Effector memory CD4-positive, alpha-beta T cell (primary cell): ENCODE results near the gene ATP6AP2.
"Not testable (repeated sequence)": the region's sequence is repeated elsewhere in the genome, so short reads cannot be mapped to it uniquely, and the experiment has no call there.

Source experiments
- DNase-seq, 3 donors: peaks; one replicate each; pipeline ENCODE4 v3.0.0-alpha.2; 2020
- H3K27ac ChIP-seq: 2 replicates; pipeline ENCODE4 v1.7.0; 2013; ENCODE audit warnings: mild to moderate bottlenecking, low read length, moderate library complexity; ENCODE audit not compliant: insufficient read depth, poor library complexity, severe bottlenecking
- H3K27me3 ChIP-seq: replicated peaks from 2 replicates; pipeline ENCODE4 v1.7.0; 2013; ENCODE audit warnings: mild to moderate bottlenecking, low read length; ENCODE audit not compliant: insufficient read depth, control insufficient read depth, poor library complexity, severe bottlenecking
- H3K36me3 ChIP-seq: 2 replicates; pipeline ENCODE4 v1.7.0; 2013; ENCODE audit warnings: mild to moderate bottlenecking, low read length, moderate library complexity; ENCODE audit not compliant: control insufficient read depth, insufficient read depth
- H3K4me1 ChIP-seq: 2 replicates; pipeline ENCODE4 v1.7.0; 2013; ENCODE audit warnings: low read length, mild to moderate bottlenecking; ENCODE audit not compliant: control insufficient read depth, insufficient read depth, poor library complexity, severe bottlenecking
- H3K4me3 ChIP-seq: 2 replicates; pipeline ENCODE4 v1.7.0; 2013; ENCODE audit warnings: low read length, low read depth, mild to moderate bottlenecking; ENCODE audit not compliant: insufficient read depth, poor library complexity, severe bottlenecking
- H3K9me3 ChIP-seq: 2 replicates; pipeline ENCODE4 v1.7.0; 2013; ENCODE audit warnings: mild to moderate bottlenecking, low read length, moderate library complexity; ENCODE audit not compliant: control insufficient read depth

Gene ATP6AP2

DNA sequence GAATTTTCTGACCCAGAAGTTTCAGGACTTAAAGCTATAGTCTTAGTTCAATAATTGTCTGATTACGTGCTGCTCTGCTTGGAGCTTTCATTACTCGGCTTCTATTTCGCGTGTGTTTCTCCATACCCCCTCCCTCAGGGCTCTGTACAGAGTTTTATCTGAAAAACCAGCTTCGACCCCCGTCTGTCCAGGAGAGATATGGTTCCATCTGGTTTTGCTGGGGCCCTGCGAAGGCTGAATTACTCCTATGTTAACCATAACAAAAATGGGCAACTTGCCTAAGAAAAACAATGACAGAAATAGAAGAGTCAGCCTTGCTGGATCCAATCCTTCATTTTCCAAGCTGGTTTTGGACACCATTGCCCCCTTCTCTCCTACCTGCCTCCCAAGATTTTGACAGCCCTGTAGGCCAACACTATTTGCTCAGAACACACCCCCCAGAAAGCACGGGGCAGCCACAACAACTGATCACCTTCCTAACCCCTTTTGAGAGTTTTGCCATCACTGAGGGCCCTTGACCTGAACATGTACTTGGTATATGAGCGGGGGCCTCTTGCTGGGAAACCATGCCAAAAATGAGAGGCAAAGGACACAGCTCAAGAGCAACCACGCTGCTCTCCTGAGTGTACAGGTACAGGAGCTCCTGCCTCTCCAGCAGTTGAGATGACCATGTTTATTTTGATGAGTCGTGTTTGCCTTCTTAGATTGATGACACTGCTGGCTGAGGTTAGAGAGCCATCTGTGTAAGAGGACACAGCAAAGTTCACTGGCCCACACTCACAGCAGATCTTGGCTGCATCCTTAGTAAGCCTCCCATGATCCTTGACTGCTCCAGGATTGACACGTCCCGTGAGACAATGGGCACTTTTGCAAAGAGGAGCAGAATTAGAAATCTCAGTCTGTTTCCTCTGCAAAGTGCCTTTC is 36.2 kb upstream of the ATP6AP2 start:
- Histone ChIP-seq H3K4me1 (no peaks in the 10 kb centered on the region), H3K4me3 (no peak overlapping the region), H3K27ac (no peak overlapping the region), H3K36me3 (no peaks in the 10 kb centered on the region), H3K9me3 (no peaks in the 10 kb centered on the region), H3K27me3 (no peaks in the 10 kb centered on the region)
- no peak for DNase-seq

DNA sequence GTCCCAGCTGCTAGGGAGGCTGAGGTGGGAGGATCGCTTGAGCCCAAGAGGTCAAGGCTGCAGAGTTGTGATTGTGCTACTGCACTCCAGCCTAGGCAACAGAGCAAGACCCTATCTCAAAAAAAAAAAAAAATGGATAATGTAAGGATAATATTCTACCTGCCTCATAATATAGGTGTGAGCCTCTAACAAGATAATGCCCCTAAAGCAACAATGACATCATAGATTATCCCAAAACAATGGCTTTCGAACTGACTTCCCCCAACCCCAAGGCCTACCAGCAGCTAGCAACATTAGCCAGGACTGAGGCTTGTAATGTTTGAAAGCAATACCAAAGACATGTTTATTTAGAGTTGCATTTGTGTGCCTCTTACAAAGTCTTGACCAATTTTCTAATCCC is 33.9 kb upstream of the ATP6AP2 start:
- H3K27me3 ChIP-seq, result no peaks in the 10 kb centered on the region
- H3K9me3 ChIP-seq, result no peaks in the 10 kb centered on the region
- no peak for DNase-seq
- no peaks in the 10 kb centered on the region for H3K36me3 ChIP-seq
- no peak overlapping the region for H3K27ac ChIP-seq
- H3K4me1 ChIP-seq, result no peaks in the 10 kb centered on the region
- H3K4me3 ChIP-seq, result no peak overlapping the region

DNA sequence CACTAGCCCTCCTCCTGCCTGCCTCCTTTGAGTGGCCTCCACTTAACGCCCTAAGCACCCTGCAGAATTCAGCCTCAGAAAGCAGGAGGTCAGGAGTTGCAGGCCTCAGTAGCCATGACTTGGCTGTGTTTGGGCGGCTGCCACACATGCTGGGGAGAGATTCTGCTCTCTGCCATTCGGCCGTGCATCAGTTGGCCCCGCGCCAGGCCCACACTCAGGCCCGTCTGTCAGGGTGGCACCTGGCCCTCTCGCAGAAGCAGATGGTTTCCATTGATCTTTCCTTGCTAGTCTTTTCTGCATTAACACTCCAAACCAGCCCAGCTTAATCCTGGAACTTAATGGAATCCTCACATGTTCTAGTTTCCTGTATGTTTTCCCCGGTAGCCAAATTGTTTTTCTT is 30.7 kb upstream of the ATP6AP2 start:
- no peak for DNase-seq
- Histone ChIP-seq H3K27me3 (no peaks in the 10 kb centered on the region), H3K36me3 (no peaks in the 10 kb centered on the region), H3K9me3 (no peaks in the 10 kb centered on the region), H3K4me3 (no peak overlapping the region), H3K27ac (no peak overlapping the region), H3K4me1 (no peaks in the 10 kb centered on the region)

DNA sequence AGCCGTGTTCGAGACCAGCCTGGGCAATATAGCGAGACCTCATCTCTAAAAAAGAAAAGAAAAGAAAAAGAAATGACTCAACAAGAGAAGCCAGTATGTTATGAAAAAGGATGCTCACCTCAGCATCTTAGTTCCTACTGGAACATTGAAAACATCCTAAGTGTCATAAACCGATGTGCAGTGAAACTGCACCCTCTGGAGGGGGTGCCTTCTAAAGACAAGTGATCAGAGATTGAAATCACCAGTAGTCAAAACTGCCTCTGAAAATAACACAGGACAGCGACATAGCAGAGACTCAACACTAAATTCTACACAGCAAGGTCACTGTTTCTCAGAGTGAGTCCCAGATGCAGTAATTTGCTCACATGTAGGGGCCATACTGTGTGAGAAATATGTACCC is 28.0 kb upstream of the ATP6AP2 start:
- Histone ChIP-seq H3K27ac (no peak overlapping the region), H3K36me3 (no peaks in the 10 kb centered on the region), H3K4me3 (no peak overlapping the region), H3K4me1 (no peaks in the 10 kb centered on the region), H3K27me3 (no peaks in the 10 kb centered on the region), H3K9me3 (no peaks in the 10 kb centered on the region)
- DNase-seq, result no peak

DNA sequence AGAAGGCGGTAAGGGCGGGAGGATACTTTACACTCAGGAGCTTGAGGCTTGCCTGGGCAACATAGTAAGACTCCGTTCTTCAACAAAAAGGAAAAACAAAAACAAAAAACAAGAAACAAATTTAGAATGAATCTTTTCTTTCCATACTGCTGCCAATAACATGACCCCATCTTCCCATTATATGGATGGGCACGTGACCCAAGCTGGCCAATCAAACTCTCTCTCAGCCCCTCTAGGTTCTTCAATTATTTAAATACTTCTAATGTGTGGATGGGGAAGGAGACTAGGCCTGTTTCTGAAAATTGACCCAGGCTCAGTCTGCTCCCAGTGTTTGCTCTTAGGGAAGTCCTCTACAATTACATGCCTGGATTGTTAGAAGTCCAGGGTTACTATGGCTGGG is 22.2 kb upstream of the ATP6AP2 start:
- DNase-seq, result no peak

DNA sequence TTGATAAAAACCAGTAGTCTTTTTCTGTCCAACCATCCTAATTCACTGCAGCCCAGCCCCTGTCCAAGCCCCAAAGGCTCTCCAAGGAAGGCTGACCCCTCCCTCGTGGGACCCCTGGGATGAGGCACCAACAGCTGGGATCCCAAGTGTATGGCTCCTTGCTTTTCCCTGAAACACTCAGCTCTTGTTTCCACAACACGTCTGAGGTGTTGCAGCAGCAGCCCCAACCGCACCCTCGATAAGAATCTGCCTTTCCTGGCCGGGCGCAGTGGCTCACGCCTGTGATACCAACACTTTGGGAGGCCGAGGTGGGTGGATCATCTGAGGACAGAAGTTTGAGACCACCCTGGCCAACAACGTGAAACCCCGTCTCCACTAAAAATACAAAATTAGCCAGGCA is 17.0 kb upstream of the ATP6AP2 start:
- Histone ChIP-seq H3K27ac (no peak overlapping the region), H3K36me3 (no peaks in the 10 kb centered on the region), H3K4me1 (no peaks in the 10 kb centered on the region), H3K4me3 (no peak overlapping the region), H3K27me3 (no peaks in the 10 kb centered on the region), H3K9me3 (no peaks in the 10 kb centered on the region)
- DNase-seq, result no peak

More for the DNA sequence above, 22.2 kb upstream of the ATP6AP2 start:
- Histone ChIP-seq H3K4me3 (no peak overlapping the region), H3K9me3 (no peaks in the 10 kb centered on the region), H3K27ac (no peak overlapping the region), H3K4me1 (no peaks in the 10 kb centered on the region), H3K27me3 (no peaks in the 10 kb centered on the region), H3K36me3 (no peaks in the 10 kb centered on the region)

DNA sequence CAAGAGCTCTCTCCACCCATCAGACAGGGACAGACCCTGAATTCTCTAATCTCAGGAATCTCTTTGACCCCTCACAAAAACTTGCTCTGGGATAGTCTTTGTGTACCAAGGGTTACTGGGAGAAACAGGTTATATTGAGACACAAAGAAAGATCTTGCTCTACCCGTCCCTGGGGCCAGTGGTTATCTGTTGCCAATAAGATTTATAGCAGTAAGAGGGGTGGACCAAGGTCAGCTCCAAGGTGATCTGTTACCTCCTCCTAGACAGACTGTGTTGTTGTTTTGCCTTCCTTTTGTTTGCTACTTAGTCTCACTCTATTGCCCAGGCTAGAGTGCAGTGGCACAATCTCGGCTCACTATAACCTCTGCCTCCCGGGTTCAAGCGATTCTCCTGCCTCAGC is 16.3 kb upstream of the ATP6AP2 start:
- no peak for DNase-seq
- Histone ChIP-seq H3K27me3 (no peaks in the 10 kb centered on the region), H3K27ac (no peak overlapping the region)

DNA sequence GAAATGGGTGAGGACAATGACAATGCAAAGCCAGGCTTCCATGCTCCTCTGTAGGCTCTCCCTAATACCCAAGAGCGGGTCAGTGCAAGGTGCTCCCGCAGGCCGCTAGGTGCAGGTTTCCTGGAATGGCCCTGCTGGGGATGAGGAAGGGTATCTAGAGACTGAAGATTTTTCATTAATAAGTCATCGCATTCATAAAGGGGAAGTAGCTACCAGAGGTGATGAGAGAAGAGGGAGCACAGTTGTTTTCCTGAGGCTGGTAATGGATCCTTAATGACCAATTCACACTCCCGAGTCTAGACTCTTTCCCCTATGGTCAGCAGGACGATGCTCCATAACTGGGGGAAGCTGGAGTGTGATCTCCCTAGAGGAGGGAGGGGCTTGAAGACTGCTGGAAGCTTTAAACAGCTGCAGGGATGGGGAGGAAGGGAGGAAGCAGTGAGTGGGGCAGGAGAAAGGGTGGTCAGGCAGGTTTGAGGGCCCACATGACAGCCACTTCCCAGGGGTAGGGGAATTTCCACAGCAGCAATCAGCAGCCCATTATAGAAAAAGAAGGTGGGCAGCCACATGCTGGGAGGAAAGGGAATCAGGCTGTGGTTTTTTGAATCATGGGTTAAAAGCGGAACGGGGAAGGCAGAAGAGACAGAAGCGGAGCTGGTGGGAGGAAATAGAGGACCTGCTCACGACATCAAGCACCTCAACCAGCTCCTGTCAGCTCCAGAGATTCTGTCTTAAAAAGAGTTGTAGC is 10.2 kb upstream of the ATP6AP2 start:
- no peaks in the 10 kb centered on the region for H3K36me3 ChIP-seq
- no peaks in the 10 kb centered on the region for H3K4me1 ChIP-seq
- H3K27me3 ChIP-seq, result no peaks in the 10 kb centered on the region
- H3K9me3 ChIP-seq, result no peaks in the 10 kb centered on the region
- no peak overlapping the region for H3K4me3 ChIP-seq
- no peak for DNase-seq
- no peak overlapping the region for H3K27ac ChIP-seq

More for the DNA sequence above, 16.3 kb upstream of the ATP6AP2 start:
- Histone ChIP-seq H3K4me1 (no peaks in the 10 kb centered on the region), H3K36me3 (no peaks in the 10 kb centered on the region), H3K9me3 (no peaks in the 10 kb centered on the region), H3K4me3 (no peak overlapping the region)

DNA sequence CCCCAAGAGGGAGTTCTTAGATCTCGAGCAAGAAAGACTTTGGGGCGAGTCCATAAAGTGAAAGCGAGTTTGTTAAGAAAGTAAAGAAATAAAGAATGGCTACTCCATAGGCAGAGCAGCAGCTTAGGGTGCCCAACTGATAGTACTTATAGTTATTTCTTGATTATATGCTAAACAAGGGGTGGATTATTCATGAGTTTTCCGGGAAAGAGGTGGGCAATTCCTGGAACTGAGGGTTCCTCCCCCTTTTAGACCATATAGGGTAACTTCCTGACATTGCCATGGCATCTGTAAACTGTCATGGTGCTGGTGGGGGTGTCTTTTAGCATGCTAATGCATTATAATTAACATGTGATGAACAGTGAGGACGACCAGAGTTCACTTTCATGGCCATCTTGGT is 9.6 kb upstream of the ATP6AP2 start:
- not testable (repeated sequence) for H3K36me3 ChIP-seq, H3K27ac ChIP-seq, H3K4me1 ChIP-seq, H3K9me3 ChIP-seq, H3K27me3 ChIP-seq, H3K4me3 ChIP-seq
- peak in 1 of 3 donors; percentile 11 for DNase-seq

DNA sequence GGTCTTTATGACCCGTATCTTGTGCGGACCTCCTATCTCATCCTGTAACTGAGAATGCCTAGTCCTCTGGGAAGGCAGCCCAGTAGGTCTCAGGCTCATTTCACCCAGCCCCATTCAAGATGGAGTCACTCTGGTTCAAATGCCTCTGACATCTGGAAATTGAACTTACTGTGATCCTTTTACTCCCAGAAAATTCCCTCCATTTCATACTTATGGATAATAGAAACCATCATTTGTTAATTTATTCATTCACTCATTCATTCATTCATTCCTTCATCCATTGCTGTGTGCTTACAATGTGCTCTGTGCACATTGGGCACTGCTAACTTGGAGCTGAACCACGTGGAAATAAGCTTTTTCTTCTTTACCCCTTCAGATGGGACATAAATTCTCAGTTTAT is 9.2 kb upstream of the ATP6AP2 start:
- no peaks in the 10 kb centered on the region for H3K36me3 ChIP-seq
- no peaks in the 10 kb centered on the region for H3K27me3 ChIP-seq
- H3K9me3 ChIP-seq, result no peaks in the 10 kb centered on the region
- H3K27ac ChIP-seq, result no peak overlapping the region
- no peak for DNase-seq
- no peak overlapping the region for H3K4me3 ChIP-seq
- H3K4me1 ChIP-seq, result no peaks in the 10 kb centered on the region
